Chondrocyte (in vitro differentiated cells): Measurements from ENCODE around the gene ATP6V0C. TPM values are rescaled to one million over a fixed set of nuclear protein-coding genes. Genes with fewer than 3 reads are reported as not detected.

Experiments used
- DNase-seq: peaks from one replicate; pipeline ENCODE4 v3.0.0; 2021; ENCODE audit warnings: mixed read lengths, low spot score
- H3K27ac Mint-ChIP-seq: one replicate; pipeline ENCODE4 v1.8.0; 2021; ENCODE audit warnings: mild to moderate bottlenecking, moderate library complexity, mixed read lengths; ENCODE audit not compliant: unreplicated experiment
- H3K27me3 Mint-ChIP-seq: 2 replicates; pipeline ENCODE4 v1.8.0; 2021; ENCODE audit warnings: low read depth, mixed read lengths
- H3K36me3 Mint-ChIP-seq: 2 replicates; pipeline ENCODE4 v1.8.0; 2021; ENCODE audit warnings: low read depth, mixed read lengths
- H3K4me1 Mint-ChIP-seq: 2 replicates; pipeline ENCODE4 v1.8.0; 2021; ENCODE audit warnings: low read depth, mild to moderate bottlenecking, mixed read lengths
- H3K4me3 Mint-ChIP-seq: one replicate; pipeline ENCODE4 v1.8.0; 2021; ENCODE audit warnings: mild to moderate bottlenecking, moderate library complexity, mixed read lengths; ENCODE audit not compliant: unreplicated experiment
- H3K9me3 Mint-ChIP-seq: 2 replicates; pipeline ENCODE4 v1.8.0; 2021; ENCODE audit warnings: low read depth, mixed read lengths
- CTCF ChIP-seq: fragments of 200-600 bp; sonication (generic); IDR thresholded peaks from 2 replicates; pipeline ENCODE4 v1.5.0; 2021; ENCODE audit warnings: antibody characterized with exemption, mild to moderate bottlenecking, moderate library complexity
- total RNA-seq: library from RNA; stranded (reverse); gene quantifications from 3 replicates; pipeline ENCODE4 v1.2.1, GENCODE V29; 2021

ATP6V0C gene
- total RNA-seq, 1 donor from 2014 or later = 200 TPM

GRCh38 chr16:2485811-2486507 lies 27.8 kb upstream of the ATP6V0C start:
- TF ChIP-seq CTCF = no peak
- Mint-ChIP-seq H3K27me3 (no peaks in the 10 kb centered on the region), H3K4me3 (no peak overlapping the region), H3K36me3 (peaks cover 3% of the 10 kb centered on the region), H3K9me3 (no peaks in the 10 kb centered on the region), H3K4me1 (peaks cover 14% of the 10 kb centered on the region), H3K27ac (no peak overlapping the region)
- DNase-seq = no peak

- Mint-ChIP-seq H3K27me3 (no peaks in the 10 kb centered on the region), H3K4me3 (no peak overlapping the region), H3K4me1 (peaks cover 14% of the 10 kb centered on the region), H3K36me3 (peaks cover 3% of the 10 kb centered on the region), H3K27ac (peak overlapping the region; percentile 67), H3K9me3 (no peaks in the 10 kb centered on the region)
- TF ChIP-seq CTCF = peak; percentile 48
- peak; percentile 89 for DNase-seq
These were observed 26.9 kb upstream of the ATP6V0C start for GRCh38 chr16:2486645-2487516.

- Mint-ChIP-seq H3K27me3 (no peaks in the 10 kb centered on the region), H3K9me3 (no peaks in the 10 kb centered on the region), H3K4me1 (peaks cover 14% of the 10 kb centered on the region), H3K4me3 (no peak overlapping the region), H3K36me3 (peaks cover 3% of the 10 kb centered on the region), H3K27ac (peak overlapping the region; percentile 67)
- DNase-seq = no peak
- no peak for TF ChIP-seq CTCF
These were observed 26.3 kb upstream of the ATP6V0C start for GRCh38 chr16:2487517-2487842.

- Mint-ChIP-seq H3K27me3 (no peaks in the 10 kb centered on the region), H3K4me1 (peaks cover 9% of the 10 kb centered on the region), H3K9me3 (no peaks in the 10 kb centered on the region), H3K4me3 (no peak overlapping the region), H3K36me3 (peaks cover 3% of the 10 kb centered on the region), H3K27ac (no peak overlapping the region)
- no peak for DNase-seq
- TF ChIP-seq CTCF = no peak
These were observed 25.7 kb upstream of the ATP6V0C start for GRCh38 chr16:2487903-2488531.

GRCh38 chr16:2489581-2489980 lies 24.2 kb upstream of the ATP6V0C start:
- Mint-ChIP-seq H3K4me1 (peaks cover 9% of the 10 kb centered on the region), H3K4me3 (no peak overlapping the region), H3K36me3 (peaks cover 3% of the 10 kb centered on the region), H3K9me3 (no peaks in the 10 kb centered on the region), H3K27me3 (no peaks in the 10 kb centered on the region), H3K27ac (no peak overlapping the region)
- no peak for DNase-seq
- no peak for TF ChIP-seq CTCF
